Keratinocyte (primary cell): ENCODE data around the gene MRPS18A.

Source experiments
- CTCF ChIP-seq, 3 experiments: IDR thresholded peaks in 1 of 3; conservative IDR thresholded peaks in 1 of 3; optimal IDR thresholded peaks in 1 of 3; 2 replicates in 2 of 3; 3 replicates in 1 of 3; pipeline versions ENCODE3 to v1.5.1; 2011; ENCODE audit warnings: low read length in 3 of 3, mild to moderate bottlenecking in 3 of 3, moderate library complexity in 2 of 3, control low read depth in 1 of 3, inconsistent platforms in 1 of 3; ENCODE audit not compliant: insufficient read depth in 2 of 3; ENCODE audit errors: extremely low read depth in 1 of 3
- EZH2 ChIP-seq: IDR thresholded peaks from one replicate; pipeline ENCODE4 v1.6.1; 2012; ENCODE audit warnings: inconsistent platforms, mild to moderate bottlenecking, low read length, moderate library complexity

GRCh38 chr6:43707269-43707668, 19.7 kb upstream of the MRPS18A start:
- no peak for TF ChIP-seq CTCF (optimal IDR thresholded peaks at IDR 0.05 in 1 of 3, IDR thresholded peaks at IDR 0.05 in 1 of 3, conservative IDR thresholded peaks at IDR 0.05 in 1 of 3; ENCODE audit: extremely low read depth in 1 of 3, insufficient read depth in 2 of 3, low read length in 3 of 3)
- TF ChIP-seq EZH2 = no peak
